Tibial artery (tissue), 4 donors: ENCODE measurements around the gene AOAH.

Experiments
- DNase-seq, 2 donors: peaks; one replicate each; pipeline ENCODE4 v3.0.0-alpha.2; 2019
- H3K27ac ChIP-seq, 2 donors: fragments of 200-600 bp; sonication (generic) in 1 of 2; 1 replicate in 1 of 2; 2 replicates in 1 of 2; pipeline ENCODE4 v1.5.1; 2018 to 2019; ENCODE audit warnings: mild to moderate bottlenecking in 1 of 2
- H3K27me3 ChIP-seq, 2 donors: fragments of 200-600 bp; sonication (generic) in 1 of 2; one replicate each; pipeline versions ENCODE4 v1.5.1 to v1.6.0; 2016 to 2019
- H3K36me3 ChIP-seq, 3 donors: fragments of 200-600 bp; sonication (generic) in 2 of 3; one replicate each; pipeline ENCODE4 v1.5.1; 2016 to 2019; ENCODE audit warnings: mild to moderate bottlenecking in 2 of 3
- H3K4me1 ChIP-seq, 4 donors: fragments of 200-600 bp; sonication (generic) in 2 of 4; 1 replicate in 3 of 4; 2 replicates in 1 of 4; pipeline ENCODE4 v1.5.1; 2016 to 2019
- H3K4me3 ChIP-seq, 2 donors: fragments of 200-600 bp; sonication (generic) in 1 of 2; 1 replicate in 1 of 2; 2 replicates in 1 of 2; pipeline ENCODE4 v1.5.1; 2018 to 2019; ENCODE audit warnings: mild to moderate bottlenecking in 2 of 2
- H3K9me3 ChIP-seq, 3 donors: fragments of 200-600 bp; sonication (generic) in 1 of 3; one replicate each; pipeline ENCODE4 v1.5.1; 2016 to 2019
- intact Hi-C: fragments of 100-400 bp; cut with DNase I; formaldehyde crosslinking; loops from one replicate; pipeline ENCODE4 v1.15.0; 2023; ENCODE audit warnings: low total_unique reads
- TF ChIP-seq, protein P1 (sequence below), 2 experiments: fragments of 200-600 bp in 1 of 2; fragments of 450-650 bp in 1 of 2; IDR thresholded peaks; one replicate each; pipeline ENCODE4 v1.5.1; 2017 to 2019; ENCODE audit warnings: antibody characterized with exemption in 2 of 2, mild to moderate bottlenecking in 1 of 2, moderate library complexity in 1 of 2

The AOAH gene

DNA sequence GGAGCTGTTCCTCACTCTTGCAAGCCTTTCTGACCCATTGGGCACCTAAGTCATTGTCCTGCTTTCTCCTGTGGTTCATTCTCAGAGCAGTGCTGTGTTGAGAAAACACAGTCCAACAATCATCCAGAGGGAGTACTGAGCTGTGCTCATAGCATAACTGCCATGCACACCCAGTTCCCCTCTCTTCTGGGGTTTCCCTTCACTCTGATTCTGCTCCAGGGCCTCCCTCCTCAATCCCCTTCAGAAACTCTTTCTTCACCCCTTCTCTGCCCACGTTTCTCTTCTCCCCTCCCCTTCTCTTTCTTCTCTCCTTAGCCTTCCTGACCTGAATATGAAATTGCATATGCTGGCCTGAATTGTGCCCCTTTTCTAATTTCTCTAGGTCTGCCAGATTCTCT is 155.8 kb downstream of the AOAH start:
- H3K36me3 ChIP-seq, result no peaks in the 10 kb centered on the region
- H3K9me3 ChIP-seq, result no peaks in the 10 kb centered on the region
- intact Hi-C loops, result no loop called here

DNA sequence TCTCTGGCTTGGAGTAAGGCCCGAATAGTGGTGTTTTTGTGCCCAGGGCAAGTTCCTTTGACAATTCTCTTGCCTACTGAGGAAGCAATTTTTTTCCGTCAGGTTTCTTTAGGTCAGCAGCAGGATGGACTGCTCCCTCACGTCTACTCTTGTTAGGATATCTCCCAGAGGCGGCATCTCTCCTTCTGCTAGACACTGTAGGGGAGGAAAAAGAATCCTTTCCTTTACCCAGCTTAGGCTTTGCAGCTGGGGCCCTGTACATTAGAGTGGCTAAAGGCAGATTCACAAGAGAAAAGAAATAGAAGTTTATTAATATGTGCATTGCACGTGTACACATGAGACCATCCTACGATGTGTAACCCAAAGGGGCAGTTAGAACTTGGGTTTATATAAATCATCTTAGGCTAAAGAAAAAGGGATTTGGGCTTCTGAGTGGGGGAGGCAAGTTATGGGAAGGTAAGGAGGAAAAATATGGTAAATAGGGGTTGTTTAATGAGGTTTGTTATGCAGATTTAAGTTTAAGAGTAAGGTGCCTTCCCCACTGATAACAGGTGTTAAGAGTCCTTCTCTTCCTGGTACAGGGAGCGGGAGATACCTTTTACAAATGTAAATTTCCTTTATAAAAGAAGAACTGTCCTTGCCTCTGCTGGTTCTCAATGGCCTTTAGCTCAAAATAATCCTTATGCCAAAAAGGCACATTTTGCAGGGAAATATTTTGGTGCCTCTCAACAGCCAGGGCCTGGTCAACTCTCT is 156.4 kb downstream of the AOAH start:
- H3K4me3 ChIP-seq, result no peak overlapping the region
- TF ChIP-seq, protein P1, sequence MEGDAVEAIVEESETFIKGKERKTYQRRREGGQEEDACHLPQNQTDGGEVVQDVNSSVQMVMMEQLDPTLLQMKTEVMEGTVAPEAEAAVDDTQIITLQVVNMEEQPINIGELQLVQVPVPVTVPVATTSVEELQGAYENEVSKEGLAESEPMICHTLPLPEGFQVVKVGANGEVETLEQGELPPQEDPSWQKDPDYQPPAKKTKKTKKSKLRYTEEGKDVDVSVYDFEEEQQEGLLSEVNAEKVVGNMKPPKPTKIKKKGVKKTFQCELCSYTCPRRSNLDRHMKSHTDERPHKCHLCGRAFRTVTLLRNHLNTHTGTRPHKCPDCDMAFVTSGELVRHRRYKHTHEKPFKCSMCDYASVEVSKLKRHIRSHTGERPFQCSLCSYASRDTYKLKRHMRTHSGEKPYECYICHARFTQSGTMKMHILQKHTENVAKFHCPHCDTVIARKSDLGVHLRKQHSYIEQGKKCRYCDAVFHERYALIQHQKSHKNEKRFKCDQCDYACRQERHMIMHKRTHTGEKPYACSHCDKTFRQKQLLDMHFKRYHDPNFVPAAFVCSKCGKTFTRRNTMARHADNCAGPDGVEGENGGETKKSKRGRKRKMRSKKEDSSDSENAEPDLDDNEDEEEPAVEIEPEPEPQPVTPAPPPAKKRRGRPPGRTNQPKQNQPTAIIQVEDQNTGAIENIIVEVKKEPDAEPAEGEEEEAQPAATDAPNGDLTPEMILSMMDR (IDR thresholded peaks at IDR 0.05), result no peak
- intact Hi-C loops, result no loop called here

More for the DNA sequence above, 155.8 kb downstream of the AOAH start:
- H3K4me3 ChIP-seq, result no peak overlapping the region
- no peak for DNase-seq
- H3K27ac ChIP-seq, result no peak overlapping the region
- TF ChIP-seq, protein P1 (IDR thresholded peaks at IDR 0.05), result no peak
- peaks cover 0 to 7% (median 0%) of the 10 kb centered on the region in 4 donors for H3K4me1 ChIP-seq
- H3K27me3 ChIP-seq, result no peaks in the 10 kb centered on the region

DNA sequence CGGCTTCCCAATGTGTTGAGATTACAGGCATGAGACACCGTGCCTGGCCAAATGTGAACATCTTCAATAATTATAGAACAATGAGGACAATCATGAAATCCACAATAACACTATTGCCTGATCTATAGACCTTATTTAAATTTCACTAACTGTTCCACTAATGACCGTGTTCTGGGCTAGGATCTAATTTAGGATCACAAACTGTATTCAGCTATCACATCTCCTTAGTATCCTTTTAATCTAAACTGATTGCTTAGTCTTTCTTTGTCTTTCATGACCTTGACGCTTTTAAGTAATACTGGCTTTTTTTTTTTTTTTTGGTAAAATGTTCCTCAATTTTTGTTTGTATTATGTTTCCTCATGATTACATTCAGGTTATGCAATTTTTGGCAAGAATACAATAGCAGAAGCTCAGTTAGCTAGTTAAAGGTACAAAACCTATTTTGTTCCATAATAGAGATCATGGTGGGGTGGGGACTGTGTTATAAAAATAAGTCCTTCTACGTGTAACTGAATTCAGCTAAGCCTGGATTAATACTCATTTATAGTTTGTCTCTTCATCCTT is 158.4 kb downstream of the AOAH start:
- DNase-seq, result no peak
- Histone ChIP-seq H3K36me3 (no peaks in the 10 kb centered on the region), H3K9me3 (no peaks in the 10 kb centered on the region), H3K27ac (no peak overlapping the region), H3K4me3 (no peak overlapping the region), H3K4me1 (peaks cover 0 to 7% (median 0%) of the 10 kb centered on the region in 4 donors), H3K27me3 (no peaks in the 10 kb centered on the region)
- intact Hi-C loops, result no loop called here
- TF ChIP-seq, protein P1 (IDR thresholded peaks at IDR 0.05), result no peak

More for the DNA sequence above, 156.4 kb downstream of the AOAH start:
- DNase-seq, result no peak
- Histone ChIP-seq H3K9me3 (no peaks in the 10 kb centered on the region), H3K36me3 (no peaks in the 10 kb centered on the region), H3K4me1 (peaks cover 0 to 7% (median 0%) of the 10 kb centered on the region in 4 donors), H3K27me3 (no peaks in the 10 kb centered on the region), H3K27ac (no peak overlapping the region)

DNA sequence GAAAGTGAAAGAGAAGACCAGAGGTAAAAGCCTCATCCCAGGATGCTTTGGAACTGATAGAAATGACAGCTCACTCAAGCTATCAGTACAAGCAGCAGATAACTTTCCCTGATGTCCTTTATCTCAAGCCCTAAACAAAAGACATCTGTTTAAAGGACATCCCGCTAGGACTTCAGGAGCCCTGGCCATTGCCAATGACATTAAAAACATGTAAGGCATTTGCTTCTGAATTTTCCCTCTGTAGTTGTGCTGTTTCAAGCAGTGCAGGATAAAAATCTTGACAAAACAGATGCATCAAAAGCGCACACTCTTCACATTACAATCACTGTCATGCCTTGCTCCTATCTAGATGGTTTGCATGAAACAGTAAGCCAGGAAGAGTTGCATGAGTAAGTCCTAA is 159.8 kb downstream of the AOAH start:
- TF ChIP-seq, protein P1 (IDR thresholded peaks at IDR 0.05), result no peak
- H3K36me3 ChIP-seq, result no peaks in the 10 kb centered on the region
- no peaks in the 10 kb centered on the region for H3K9me3 ChIP-seq
- no peak overlapping the region for H3K4me3 ChIP-seq
- H3K4me1 ChIP-seq, result peaks cover 0 to 7% (median 0%) of the 10 kb centered on the region in 4 donors
- intact Hi-C loops, result no loop called here
- DNase-seq, result no peak
- no peak overlapping the region for H3K27ac ChIP-seq
- no peaks in the 10 kb centered on the region for H3K27me3 ChIP-seq

DNA sequence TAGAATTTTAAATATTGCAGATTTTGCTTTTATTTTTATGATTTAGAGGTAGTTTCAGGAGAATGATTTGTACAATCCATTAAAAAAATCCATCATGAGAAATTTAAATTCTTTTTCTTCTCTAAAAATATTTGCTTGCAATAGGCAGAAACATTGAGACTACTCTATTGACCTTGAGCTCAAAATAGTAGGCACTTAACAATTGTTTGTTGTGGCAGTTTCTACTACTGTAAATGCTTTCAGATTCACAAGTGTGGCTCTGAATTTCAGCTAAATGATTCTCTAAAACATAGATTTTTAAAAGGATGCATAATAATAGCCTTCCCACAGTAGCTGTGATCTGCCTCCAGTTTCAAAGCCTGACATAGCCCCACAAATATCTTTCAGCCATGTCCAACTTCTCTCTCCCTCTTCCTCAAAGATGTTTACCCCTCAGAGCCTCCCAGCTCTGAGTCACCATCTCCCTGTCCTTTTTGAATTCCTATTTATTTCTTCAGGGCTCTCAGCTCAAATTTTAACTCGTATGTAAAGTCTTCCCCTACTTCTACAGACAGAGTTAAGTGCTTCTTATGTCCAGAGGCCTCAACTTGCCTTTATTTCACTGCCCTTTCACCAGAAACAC is 160.5 kb downstream of the AOAH start:
- TF ChIP-seq, protein P1 (IDR thresholded peaks at IDR 0.05), result no peak
- no peak overlapping the region for H3K4me3 ChIP-seq
- no peaks in the 10 kb centered on the region for H3K36me3 ChIP-seq
- no peaks in the 10 kb centered on the region for H3K27me3 ChIP-seq
- intact Hi-C loops, result no loop called here
- DNase-seq, result no peak
- H3K27ac ChIP-seq, result no peak overlapping the region
- no peaks in the 10 kb centered on the region for H3K9me3 ChIP-seq
- peaks cover 0 to 7% (median 0%) of the 10 kb centered on the region in 4 donors for H3K4me1 ChIP-seq
